ENCODE results near the gene JPT2. TPM values are rescaled to one million over a fixed set of nuclear protein-coding genes. Genes with fewer than 3 reads are reported as not detected.

The JPT2 gene
- total and polyA plus RNA-seq, 10 of the 15 experiments (the other 5 are each of a cell fraction or from before 2014, with no cell fraction given), result 11.7 to 78.4 (median 48.4) TPM

GRCh38 chr16:1727651-1728624 is 49.9 kb downstream of the JPT2 start:
- Histone ChIP-seq H3K79me2 (ENCODE audit: control insufficient read depth, insufficient read depth, low read length) (peaks cover 1% of the 10 kb centered on the region), H3K4me1 (ENCODE audit: control insufficient read depth, insufficient read depth, low read length) (peaks cover 6% of the 10 kb centered on the region), H3K36me3 (ENCODE audit: control insufficient read depth in 2 of 2, insufficient read depth in 2 of 2, low read length in 1 of 2) (peaks cover 9 to 26% of the 10 kb centered on the region in 2 experiments), H3K4me3 (no peak overlapping the region), H3K9me3 (replicated peaks; ENCODE audit: control insufficient read depth, insufficient read depth, low read length) (no peaks in the 10 kb centered on the region), H3K9ac (ENCODE audit: control insufficient read depth, insufficient read depth, low read length) (no peak overlapping the region), H2AFZ (ENCODE audit: control insufficient read depth, low read depth, low read length) (no peak overlapping the region), H4K20me1 (ENCODE audit: control insufficient read depth, insufficient read depth) (no peaks in the 10 kb centered on the region; the same call in 1 of the 2 replicates), H3K27ac (ENCODE audit: control insufficient read depth, insufficient read depth) (no peak overlapping the region), H3K27me3 (replicated peaks in 1 of 2; ENCODE audit: control insufficient read depth in 2 of 2, insufficient read depth in 2 of 2, low read length in 1 of 2) (no peaks in the 10 kb centered on the region), H3K4me2 (ENCODE audit: control insufficient read depth, insufficient read depth) (no peak overlapping the region)
- WGBS (ENCODE audit: insufficient coverage, insufficient replicate concordance, low lambda C conversion rate, missing lambda C conversion rate), result 91% methylated on average over 37 of the region's 37 CpGs
- RAD21 ChIA-PET (ENCODE audit: unreplicated experiment), result no interaction called here
- DNase-seq (ENCODE audit: low read depth, low spot score), result no peak
- BruUV-seq (replicated peaks), result no TSS peak
- POLR2A ChIA-PET, result no interaction called here
- TF ChIP-seq PAX5 (IDR thresholded peaks at IDR 0.05; ENCODE audit: borderline replicate concordance, low read depth, low read length) (no peak), NFXL1 (IDR thresholded peaks at IDR 0.05; ENCODE audit: borderline replicate concordance) (no peak), BACH1 (IDR thresholded peaks at IDR 0.05; ENCODE audit: borderline replicate concordance) (no peak), ZZZ3 (IDR thresholded peaks at IDR 0.05; ENCODE audit: control insufficient read depth, insufficient read length, low read depth) (no peak), SMAD1 (IDR thresholded peaks at IDR 0.05; ENCODE audit: low read depth, partially characterized antibody) (no peak), CHD2 (IDR thresholded peaks at IDR 0.05; ENCODE audit: borderline replicate concordance, low read depth, low read length) (no peak), NR2F1 (conservative IDR thresholded peaks at IDR 0.05) (no peak), SMC3 (IDR thresholded peaks at IDR 0.05; ENCODE audit: borderline replicate concordance, low read length) (no peak), E2F4 (IDR thresholded peaks at IDR 0.05; ENCODE audit: low read depth, low read length) (no peak), NR2C1 (IDR thresholded peaks at IDR 0.05) (no peak), SREBF1 (IDR thresholded peaks at IDR 0.05; ENCODE audit: low read length) (no peak), MYB (IDR thresholded peaks at IDR 0.05; ENCODE audit: borderline replicate concordance, low read depth, low read length) (no peak), IKZF1 (conservative IDR thresholded peaks at IDR 0.05) (no peak), CHD4 (IDR thresholded peaks at IDR 0.05) (no peak), STAT3 (IDR thresholded peaks at IDR 0.05; ENCODE audit: low read depth, low read length) (no peak), SPI1 (IDR thresholded peaks at IDR 0.05; ENCODE audit: borderline replicate concordance, insufficient read depth, low read depth, low read length) (no peak), SUZ12 (IDR thresholded peaks at IDR 0.05; ENCODE audit: unreplicated experiment) (no peak)
- ATAC-seq, result no peak
- SMC1A ChIA-PET (ENCODE audit: uncharacterized antibody, unreplicated experiment), result no interaction called here
- FAIRE-seq, result no peak
- intact Hi-C loops (cut with micrococcal nuclease; ENCODE audit: unreplicated experiment) (no loop called here), in situ Hi-C loops (cut with MboI) (no loop called here)
- CTCF ChIA-PET, result no interaction called here
